NCI-H2107 (cell line): ENCODE results near the gene NUDT14.
A peak's percentile ranks its signal among the peaks of the same experiment; 100 is the strongest.

Source experiments
- DNase-seq: peaks from one replicate; lab custom pipeline; 2025; lab: John Stamatoyannopoulos, UW

Gene NUDT14

DNA sequence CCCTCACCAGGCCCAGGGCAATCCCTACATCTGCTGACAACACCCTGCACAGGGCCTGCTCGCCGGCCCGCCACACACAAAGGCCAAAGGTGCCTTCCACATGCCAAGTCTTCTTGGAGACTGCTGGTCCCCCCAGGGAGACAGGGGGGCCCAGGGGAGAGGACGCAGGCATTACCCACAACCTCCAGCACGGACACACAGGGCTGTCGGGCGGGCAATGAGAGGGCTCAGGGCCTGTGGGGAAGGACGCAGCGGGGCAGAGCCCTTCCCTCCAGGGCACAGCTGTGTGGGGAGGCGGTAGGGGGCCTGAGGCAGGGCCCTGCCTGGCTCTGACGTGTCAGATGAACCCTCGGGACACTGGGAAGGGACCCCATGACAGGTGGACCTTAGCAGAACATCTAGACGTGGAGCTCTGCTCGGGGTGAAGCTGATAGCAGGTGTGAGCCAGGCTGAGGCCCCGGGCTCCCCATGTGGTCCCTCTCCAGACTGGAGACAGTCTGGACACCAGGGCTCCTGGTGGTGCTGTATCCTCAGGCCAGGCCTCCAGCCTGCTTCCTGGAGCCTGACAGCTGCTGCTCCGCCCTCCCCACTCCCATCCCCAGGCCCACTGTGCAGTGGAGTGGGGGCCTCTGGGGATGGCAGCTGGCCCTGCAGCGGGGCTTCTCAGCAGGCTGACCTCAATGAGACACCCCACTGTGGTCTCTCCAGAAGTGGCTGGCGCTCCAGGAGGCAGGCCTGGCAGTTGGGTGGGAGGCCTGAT lies 31.6 kb upstream of the NUDT14 start:
- DNase-seq, result no peak

DNA sequence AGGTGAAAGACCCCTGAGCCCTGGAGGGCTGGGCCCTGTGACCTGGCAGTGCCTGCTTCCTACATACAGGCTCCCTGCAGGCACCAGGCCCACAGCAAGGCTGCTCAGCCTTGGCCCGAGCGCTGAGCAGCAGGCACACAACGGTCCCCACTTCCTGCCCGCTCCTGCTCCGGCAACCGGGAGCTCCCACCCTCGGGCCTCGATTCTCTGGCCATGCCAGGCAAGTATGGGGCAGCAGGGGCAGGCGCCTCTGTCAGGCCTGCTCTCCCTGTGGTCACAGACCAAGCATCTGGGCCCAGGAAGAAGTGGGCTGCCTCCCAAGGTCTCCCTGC lies 30.6 kb upstream of the NUDT14 start:
- DNase-seq, result no peak

DNA sequence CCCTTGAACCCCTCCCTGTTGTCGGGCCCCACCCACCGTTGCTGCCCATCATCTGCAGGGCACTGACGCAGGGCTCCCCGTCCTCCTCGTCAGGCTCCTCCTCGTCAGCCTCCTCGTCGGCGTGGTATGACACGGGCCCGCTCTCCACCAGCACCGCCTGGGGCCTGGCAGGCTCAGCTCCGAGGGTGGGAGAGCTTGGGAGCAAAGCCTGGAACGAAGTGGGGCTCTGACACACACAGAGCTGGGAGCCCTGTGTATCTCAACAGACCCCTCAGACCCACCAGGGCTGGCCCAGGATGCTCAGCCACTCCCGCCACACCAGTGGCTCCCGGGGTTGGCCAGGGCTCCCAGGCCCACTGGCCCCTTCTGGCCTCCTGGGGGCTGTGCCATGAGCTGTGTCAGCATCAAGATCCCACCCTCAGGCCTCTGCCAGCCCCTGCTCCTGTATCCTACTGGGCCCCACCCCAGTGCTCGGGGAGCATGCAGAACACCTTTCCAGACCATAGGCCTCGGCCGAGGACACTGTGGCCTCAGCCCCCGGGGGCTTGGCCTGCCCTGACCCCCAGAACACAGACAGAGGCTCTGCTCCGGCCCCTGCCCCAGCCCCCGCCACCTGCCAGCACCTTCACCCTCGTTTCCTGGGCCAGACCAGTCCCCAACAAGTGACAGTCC lies 30.1 kb upstream of the NUDT14 start:
- DNase-seq, result no peak

DNA sequence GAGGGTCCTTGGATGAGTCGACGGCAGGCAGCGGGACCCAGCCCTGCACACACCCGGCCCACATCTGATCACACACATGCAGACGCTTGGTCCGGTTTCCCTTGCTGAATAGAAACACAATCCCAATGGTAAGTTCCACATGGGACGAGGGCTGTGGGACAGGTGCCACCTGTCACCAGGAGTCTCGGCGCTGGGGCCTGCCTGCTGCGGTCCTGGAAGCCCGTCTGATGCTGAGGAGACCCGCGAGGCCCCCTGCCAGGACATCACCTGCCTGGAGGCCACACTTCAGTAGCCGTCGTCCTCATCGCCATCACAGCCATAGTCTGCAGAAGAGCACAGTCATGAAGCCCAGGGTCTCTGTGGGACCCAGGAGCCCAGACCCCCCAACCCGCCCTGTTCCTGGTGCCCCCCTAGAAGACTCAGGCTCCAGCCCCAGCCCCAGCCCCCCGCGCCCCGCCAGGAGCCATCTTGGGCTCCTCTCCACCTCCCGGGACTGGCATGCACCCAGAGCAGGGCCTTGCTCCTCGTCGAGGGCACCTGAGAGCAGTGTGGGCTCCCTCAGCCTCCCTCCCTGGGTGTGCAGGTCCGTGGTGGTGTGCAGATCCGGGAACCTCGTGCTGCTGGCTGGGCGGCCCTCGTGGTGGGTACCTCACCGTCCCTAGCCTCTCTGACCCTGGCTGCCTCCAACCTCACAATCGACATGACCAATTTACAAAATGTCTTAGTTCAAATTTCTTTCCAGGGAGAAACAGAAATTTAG lies 29.3 kb upstream of the NUDT14 start:
- DNase-seq, result no peak

DNA sequence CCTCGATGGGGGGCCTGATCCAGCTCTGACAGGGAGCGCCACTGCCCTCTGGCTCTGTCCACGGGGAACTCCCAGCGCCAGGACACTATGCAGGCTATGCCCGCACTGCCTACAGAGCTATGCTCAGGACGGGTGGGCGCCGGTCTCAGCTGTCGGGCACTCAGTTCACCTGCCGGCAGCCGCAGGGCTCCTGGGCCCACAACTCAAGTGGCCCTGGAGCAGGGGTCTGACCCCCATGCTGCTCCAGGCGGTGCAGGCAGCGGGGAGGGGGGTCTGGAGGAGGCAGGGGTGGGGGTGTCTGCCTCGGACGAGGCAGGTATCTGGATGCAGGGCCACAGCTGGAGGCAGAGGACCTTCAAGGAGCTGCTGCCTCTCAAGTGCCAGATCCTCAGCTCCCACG lies 28.5 kb upstream of the NUDT14 start:
- no peak for DNase-seq

DNA sequence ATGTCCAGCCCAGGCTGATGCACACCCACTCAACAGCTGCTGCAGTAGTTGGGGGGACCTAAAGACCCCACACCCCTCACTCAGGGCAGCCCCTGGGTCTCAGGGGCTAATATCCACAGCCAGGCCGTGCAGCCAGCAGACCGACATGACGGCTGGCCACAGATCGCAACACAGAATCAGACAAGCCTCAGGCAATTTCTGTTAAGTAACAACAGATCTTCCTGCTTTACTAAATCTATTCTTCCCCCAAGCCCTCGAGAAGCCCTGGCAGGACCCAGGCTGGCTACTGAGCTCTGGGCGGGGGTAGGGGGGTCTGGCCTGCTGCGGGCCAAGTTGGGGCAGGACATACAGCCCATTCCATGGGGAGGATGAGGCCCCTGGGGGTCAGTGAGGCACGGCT lies 28.0 kb upstream of the NUDT14 start:
- no peak for DNase-seq

DNA sequence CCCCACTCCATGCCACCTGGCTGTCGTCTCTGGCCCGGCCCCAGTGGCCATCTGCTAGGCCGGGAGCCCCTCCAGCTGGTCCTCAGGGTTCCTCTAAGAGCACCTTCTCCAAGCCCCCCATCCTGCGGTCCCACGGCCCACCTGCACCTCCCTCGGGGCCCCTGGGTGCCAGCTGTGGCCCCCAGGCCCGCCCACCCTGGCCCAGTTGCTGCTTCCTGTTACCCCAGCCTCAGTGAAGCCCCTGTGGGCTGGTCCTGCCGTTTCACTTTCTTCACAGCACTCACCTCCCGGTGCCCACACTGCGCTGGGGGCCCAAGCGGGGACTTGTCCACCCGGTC lies 27.6 kb upstream of the NUDT14 start:
- DNase-seq, result no peak

DNA sequence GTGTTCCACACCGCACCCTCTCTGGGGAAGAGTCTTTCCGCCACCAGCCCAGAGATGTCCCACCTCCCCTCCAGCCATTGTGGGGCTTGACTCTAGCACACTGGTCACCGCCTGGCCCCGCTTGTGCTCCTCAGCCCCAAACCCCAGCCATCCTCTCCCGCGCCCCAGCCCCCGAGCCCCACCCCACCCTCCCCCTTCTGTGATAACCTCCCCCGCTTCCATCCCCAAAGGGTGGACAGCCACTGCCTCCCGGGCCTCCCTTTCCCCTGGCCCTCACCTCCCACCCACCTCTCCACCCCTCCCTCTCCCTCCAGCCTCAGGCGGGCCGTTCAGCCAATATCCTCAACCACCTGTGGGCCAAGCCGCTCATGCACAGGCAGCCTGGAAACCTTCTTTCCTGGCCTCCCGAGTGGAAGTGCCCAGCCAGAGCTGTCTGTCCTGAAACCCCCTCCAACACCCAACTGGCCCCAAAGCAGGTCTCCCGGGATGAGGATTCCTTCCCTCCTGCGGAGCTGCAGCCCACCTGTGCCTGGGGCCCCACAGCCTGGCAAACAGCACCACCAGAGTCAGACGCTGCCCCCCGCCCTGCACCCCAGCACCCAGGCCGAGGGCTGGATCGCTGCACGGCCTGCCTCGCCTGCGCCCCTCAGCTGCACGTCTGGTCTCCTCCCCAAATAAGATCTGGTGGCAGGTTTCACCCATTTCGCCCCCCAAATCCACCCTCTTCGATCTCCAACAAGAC lies 27.1 kb upstream of the NUDT14 start:
- no peak for DNase-seq

DNA sequence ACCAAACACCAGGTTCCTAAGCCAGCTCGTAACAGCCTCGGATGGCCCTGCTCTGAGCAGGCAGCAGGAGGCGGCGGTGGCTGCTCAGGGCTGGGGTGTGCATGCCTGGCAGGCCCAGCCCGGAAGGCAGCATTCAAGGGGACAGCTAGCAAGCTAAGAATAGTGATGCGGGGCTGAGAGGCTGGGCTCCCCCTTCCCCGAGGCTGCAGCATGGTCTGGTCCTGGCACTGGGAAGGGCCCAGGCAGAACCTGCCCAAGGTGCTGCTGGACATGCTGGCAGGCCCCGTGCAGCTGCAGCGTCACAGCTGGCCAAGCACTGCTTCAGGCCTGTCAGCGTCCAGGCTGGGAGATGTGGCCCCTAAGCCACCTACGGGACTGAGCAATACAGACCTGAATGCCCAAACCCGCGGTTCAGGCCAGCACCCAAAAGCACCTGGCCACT lies 26.4 kb upstream of the NUDT14 start:
- no peak for DNase-seq

DNA sequence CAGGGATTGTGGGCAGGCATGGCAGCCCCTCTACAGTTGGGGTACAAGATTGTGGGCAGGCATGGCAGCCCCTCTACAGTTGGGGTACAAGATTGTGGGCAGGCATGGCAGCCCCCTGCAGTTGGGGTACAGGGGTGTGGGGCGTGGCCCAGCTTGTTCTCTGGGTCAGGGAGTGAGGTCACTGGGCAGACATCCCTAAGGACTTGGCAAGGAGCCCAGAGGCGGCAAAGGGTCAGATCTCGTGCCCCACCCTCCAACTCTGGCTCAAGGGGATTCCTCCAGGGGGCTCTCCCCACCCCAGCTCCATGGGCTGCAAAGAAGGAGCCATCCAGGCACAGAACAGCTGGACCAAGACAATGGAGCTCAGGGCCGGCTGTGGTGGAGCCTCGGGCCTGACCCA lies 25.8 kb upstream of the NUDT14 start:
- no peak for DNase-seq

DNA sequence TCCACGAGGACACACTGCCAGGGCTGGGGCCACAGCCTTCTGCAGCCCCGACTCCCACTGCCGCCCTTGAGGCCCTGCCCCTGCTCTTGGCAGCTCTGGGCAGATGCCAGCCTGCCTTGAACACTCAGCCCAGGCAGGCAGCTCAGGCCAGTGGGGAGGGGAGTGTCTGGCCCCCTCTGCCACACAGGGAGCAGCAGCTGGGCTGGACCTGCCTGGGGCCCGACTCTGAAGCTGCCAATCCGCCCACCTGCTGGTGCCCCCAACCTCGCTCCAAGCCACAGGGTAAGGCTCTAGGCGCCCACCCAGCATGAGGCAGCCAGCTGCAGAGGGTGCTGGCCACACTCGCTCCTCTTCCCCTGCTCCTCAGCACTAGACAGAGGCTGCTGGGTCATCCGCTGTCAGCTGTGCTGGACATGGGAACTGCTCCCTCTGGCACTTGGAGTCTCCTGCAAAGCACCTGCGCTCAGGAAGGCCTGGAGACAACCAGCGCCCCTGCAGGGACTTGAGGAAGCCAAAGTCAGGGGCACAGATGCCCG lies 24.6 kb upstream of the NUDT14 start:
- no peak for DNase-seq

DNA sequence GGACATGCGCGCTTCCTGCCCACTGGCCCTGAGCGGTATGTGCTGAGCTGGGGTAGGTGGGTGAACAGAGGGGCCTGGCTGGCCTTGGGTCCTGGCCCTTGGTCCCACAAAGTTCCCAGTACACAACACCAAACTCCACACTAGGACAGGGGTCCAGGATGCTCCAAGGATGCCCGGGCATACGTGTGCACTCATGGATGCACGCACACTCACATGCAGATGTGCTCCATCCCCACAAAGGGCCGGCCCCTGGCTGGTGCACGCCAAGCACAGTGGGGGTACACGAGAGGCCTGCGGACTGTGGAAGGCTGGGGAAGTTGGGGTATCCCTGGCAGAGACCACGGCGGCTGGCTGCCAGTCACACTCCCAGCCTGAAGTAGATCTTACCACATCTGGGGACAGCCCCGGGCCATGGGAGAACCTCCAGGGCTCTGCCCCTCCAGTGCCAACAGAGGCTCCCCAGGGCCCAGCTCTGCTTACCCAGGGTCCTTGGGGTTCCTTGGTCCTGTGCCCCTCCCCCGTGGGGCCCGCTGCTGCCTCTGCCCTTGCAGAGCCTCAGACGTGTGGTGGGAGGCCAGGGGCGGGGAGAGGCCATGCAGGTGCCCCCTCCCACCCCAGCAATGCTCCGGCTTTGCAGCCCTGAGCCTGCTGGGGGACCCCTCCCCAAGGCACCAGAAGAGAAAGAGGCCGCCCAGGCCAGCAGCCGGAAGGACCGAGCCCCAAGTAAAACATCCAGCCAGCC lies 24.0 kb upstream of the NUDT14 start:
- DNase-seq, result no peak

DNA sequence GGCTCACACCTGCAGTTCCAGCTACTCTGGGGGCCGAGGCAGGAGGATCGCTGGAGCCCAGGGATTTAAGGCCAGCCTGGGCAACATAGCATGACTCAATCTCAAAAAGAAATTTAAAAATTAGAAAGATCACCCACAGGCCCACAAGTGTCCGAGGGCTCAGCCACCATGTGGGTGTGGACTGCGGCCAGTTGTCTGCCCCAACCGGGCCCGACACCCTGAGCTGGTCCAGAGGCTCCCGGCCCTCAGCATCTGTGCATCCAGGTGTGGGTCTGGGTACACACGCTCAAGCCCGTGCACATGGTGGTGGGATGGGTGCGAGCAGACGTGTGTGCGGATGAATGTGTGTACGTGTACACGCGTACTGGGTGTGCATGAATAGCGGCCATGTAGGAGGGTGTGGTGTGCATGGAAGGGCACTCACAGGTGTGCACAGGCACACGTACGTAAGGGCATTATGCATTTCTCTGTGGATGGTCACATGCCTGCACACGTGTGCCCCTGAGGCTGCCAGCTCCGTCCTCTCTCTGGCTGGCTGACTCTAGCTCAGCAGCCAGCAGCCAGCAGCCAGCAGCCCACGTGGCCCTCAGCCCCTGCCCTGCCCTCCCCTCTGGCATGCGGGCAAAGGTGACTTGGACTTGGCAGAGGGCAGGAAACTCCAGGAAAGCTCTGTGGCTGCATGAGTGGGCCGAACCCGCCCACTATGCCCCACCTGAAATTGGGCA lies 23.3 kb upstream of the NUDT14 start:
- no peak for DNase-seq

DNA sequence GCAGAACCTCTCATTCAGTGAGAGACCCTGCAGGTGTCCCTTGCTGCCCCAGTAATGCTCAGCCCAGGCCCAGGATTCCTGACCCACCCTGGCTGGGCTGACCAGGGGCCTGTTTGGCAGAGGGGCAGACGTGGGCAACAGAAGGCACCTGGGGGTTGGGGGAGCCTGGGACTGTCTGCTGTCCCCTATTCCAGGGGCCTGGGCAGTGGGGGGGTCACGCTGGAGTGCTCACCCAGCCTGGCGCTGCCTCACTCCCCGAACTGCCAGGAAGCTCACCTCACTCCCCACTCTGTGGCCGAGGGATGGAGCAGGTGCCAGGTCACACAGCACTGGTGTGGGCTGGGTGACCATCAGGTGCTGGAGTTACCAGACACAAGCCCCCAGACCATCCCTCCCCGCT lies 22.6 kb upstream of the NUDT14 start:
- no peak for DNase-seq

DNA sequence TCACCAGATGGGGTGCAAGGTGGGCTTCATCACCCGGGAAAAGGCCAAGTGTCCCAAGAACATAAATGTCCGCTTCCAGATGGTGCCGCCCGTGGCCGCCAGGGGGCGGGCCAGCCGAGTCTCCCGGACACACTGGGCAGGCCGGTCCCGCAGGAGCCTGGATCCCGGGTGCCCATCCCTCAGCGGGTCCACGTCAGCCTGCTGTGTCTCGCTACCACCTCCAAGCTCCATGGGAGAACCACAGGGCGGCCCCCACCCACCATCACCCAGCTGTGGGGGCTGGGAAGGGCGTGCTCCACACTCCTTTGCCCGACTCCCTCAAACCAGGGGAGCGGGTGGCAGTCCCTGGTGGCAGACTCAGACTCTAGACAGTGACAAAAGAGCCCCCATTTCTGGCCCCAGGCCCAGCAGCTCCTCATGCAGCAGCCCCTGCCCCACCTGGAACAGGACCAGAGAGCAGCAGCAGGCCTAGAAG lies 22.0 kb upstream of the NUDT14 start:
- DNase-seq, result no peak

DNA sequence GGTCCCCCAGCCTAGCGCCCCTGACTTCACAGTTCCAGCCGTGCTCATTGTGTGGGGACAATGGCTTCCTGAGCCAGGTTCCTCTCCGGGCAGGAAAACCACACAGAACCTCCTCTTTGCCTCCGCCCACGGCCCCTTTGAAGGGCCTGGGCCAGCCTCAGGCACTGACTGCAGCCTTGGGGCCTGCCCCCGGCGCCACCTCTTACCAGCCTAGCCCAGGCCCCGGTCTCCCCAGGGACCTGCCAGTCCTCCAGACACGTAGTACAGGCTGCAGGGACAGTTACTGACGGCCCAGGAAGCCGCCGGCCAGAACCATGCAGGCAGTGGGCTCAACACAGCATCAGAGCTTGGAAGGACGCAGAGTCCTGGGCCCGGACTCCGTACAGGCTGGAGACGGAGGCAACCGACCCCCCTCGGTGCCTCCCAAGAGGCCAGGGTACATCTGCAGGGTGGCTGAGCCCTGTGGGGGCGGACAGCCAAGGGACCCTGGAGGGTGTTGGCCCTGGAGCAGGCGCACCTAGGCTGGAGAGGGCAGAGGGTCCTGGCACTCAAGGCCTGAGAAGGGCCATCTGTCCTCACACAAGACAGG lies 20.9 kb upstream of the NUDT14 start:
- peak; percentile 51 for DNase-seq

DNA sequence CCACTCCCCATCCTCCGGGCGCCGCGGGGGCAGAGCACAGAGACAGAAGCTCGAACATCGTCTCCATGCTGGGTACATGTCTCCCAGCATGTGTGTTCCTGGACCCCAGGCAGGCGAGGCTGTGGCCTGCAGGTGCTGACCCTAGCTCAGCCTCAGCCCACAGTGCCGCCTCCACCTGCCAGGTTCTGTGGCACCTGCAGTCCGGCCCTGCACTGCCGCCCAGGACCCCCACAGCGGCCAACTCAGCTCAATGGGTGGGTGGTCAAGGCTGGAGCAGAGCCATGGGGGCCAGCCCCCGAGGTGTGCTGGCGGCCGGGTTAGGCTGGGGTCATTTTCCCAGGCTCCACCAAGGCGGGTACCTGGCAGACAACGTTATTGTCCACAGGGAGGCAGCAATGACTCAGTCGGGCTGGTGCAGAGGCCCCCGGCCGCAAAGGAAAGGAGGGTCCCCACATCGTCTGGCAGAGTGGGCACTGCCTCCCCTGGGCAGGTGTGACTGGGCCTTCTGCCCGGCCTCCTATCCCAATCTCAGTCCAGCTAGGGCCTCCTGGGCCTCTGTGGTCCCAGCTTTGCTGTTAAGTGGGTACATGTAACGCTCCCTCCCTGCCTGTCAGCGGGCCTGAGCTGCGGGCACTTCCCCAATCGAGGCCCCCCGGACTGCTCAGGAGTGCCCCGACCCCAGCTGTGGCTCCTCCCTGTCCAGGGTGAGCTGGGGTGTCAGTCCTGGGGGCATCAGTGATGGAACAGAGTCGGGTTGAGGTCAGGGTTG lies 20.2 kb upstream of the NUDT14 start:
- no peak for DNase-seq

DNA sequence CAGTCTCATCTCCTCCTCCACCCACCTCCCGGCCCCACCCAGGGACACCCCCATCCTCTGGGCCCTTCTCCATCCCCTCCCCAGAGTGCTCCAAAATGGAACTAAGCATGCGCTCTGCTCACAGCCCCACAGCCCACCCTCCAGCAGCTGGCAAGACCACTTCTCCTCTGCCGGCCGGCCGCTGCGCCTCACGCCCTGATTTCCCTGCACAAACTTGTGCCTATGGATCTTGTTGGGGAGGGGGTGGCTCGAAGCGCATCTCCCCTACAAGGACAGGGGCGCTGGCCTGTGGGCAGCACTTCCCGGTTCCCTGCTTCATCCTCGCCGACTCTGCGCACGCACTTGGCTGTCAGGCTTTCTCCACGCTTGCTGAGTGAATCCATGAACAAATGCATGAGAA lies 19.5 kb upstream of the NUDT14 start:
- DNase-seq, result no peak

DNA sequence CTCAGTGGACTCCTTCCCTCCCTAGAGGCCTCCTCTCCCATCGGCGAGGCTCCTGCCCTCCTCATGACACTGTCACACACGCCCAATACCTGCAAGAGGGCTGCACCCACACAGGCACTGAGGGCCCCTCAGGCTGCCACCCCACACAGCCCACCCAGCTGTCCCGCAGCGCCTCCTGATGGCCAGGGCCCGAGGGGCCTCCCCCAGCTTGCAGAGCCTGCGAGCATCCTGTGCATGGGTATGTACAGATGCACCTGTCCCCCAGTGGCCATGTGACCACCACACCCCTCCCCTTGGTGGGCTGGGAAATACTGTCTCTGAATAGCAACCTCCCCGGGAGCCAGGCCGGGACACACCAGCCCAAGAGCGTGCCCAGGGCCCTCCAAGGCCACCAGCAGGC lies 19.0 kb upstream of the NUDT14 start:
- no peak for DNase-seq

DNA sequence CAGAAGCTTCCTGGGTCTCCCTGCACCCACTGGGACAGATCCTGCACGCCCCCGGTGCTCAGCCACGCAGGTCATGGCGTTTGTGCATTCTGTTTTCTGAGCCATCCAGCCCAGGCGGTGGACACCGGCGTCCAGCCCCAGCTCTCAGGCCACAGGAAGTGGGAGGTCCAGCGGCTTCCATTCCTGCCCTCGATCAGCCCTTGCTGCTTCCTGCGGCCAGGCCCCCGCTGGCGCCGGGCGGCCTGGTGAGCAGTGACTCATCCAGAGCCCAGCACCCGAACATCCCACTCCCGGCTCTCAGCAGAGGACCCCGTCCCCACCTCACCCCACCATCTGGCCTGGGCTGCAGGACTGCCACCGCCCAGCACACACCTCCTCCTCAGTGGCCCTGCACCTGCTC lies 18.0 kb upstream of the NUDT14 start:
- no peak for DNase-seq
